Measurements from ENCODE around the gene PALM. TPM values are rescaled to one million over a fixed set of nuclear protein-coding genes. Genes with fewer than 3 reads are reported as not detected.

PALM gene
- total RNA-seq, 2 experiments from 2014 or later: not detected

DNA sequence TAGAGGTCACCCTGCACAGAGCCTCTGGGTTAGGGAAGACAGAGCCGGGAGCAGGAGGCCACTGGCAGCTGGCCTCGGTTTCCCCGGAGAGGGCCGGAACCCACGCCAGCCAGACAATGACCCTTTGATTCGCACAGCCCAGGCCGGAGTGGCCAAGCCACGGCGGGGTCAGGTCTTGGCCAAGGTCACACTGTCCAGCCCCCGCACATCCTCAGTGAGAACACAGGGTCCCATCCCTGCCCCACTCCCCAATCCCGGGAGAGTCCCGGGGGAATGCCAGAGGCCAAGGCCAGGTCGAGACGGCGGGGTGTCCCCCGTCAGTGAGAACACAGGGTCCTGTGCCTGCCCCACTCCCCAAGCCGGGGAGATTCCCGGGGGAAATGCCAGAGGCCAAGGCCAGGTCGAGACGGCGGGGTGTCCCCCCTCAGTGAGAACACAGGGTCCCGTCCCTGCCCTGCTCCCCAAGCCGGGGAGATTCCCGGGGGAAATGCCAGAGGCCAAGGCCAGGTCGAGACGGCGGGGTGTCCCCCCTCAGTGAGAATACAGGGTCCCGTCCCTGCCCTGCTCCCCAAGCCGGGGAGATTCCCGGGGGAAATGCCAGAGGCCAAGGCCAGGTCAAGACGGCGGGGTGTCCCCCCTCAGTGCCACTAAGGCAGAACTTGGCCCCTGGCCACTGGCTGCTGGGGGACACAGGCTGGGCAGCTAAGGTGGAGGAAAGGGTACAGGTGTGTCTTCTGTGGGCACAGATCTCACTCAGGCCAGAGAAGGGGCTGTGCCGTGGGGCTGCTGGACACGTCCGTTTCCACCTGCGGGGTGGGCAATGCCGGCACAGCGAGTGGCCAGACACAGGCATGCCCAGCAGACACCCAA is 34.2 kb upstream of the PALM start:
- H3K4me3 Mint-ChIP-seq: no peak overlapping the region
- ChIA-PET POLR2A (no interaction called here), CTCF (interaction anchor here (0.6 kb wide), 1 partner anchor 9 kb away, joined by 3 read pairs; no protein-coding TSS in a partner anchor)
- H3K4me1 Mint-ChIP-seq: peaks cover 5% of the 10 kb centered on the region
- H3K27ac Mint-ChIP-seq: no peak overlapping the region
- no peaks in the 10 kb centered on the region for H3K9me3 Mint-ChIP-seq
- H3K36me3 Mint-ChIP-seq (ENCODE audit: low read depth): no peaks in the 10 kb centered on the region
- peaks cover 20% of the 10 kb centered on the region for H3K27me3 Mint-ChIP-seq
- no peak for DNase-seq

DNA sequence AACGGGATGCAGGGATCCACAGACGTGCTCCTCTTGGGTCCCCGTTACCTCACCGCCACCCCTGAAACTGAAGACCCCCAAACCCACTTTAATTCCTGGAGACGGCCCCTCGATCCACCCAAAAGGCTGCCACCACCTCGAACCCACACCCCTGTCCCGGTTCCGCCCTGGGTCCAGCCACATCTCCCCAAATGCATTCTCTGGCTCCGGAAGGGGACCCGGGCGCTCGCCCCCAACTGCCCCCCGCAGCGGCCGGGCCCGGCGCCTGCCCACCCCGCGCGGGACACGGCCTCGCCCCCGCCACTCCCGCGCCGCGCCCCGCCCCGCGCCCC is 32.8 kb upstream of the PALM start:
- H3K36me3 Mint-ChIP-seq (ENCODE audit: low read depth): no peaks in the 10 kb centered on the region
- peaks cover 18% of the 10 kb centered on the region for H3K27me3 Mint-ChIP-seq
- ChIA-PET CTCF (interaction anchor here (0.6 to 1.6 kb wide), 2 partner anchors 165 to 188 kb away, joined by 3 read pairs; no protein-coding TSS in a partner anchor), POLR2A (interaction anchor here (0.7 to 1.2 kb wide), 2 partner anchors 8 to 13 kb away, joined by 3 read pairs; partner anchors contain the start of gene RNF126)
- no peaks in the 10 kb centered on the region for H3K9me3 Mint-ChIP-seq
- H3K4me1 Mint-ChIP-seq: peaks cover 7% of the 10 kb centered on the region
- no peak for DNase-seq
- H3K27ac Mint-ChIP-seq: no peak overlapping the region
- no peak overlapping the region for H3K4me3 Mint-ChIP-seq

DNA sequence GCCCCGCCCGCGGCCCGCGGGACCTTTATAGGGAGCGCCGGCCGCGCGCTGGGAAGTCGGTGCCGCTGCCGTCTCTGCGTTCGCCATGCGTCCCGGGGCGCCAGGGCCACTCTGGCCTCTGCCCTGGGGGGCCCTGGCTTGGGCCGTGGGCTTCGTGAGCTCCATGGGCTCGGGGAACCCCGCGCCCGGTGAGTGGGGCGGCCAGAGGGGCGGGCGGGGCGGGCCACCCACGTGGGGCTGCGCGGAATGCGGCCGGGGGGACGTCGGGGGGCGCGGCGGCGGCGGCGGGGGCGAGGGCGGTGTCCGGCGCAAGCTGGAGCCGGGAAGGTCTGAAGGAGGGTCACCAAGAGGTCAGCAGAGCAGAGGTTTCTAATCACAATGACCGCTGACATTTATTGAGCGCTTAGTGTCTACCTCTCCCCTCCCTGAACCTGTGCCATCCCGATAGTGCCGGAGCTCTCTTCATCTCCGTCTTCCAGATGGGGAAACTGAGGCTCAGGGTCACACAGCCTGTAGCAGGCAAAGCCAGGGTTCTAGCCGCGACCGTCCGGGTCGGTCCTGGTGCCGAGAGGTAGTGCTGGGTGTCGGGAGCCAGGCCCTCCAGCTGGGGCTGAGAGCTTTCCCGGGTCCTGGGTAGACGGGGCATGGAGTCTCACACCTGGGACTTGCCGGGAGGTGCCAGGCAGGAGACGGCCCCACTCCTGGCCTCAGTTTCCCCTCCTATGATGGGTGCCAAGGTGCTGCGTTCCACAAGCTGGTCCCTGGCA is 32.2 kb upstream of the PALM start, which contains the start of gene FSTL3:
Gene FSTL3 (plus strand): TSS at position 54 of the 767 bp plus-strand sequence. CDS start 32 bp downstream, at position 86.
- ChIA-PET POLR2A (interaction anchor here (0.7 to 2.1 kb wide), 3 partner anchors 8 to 13 kb away, joined by 3 to 11 read pairs (median 3); partner anchors contain the start of gene RNF126), CTCF (interaction anchor here (0.6 to 1.6 kb wide), 3 partner anchors 58 to 187 kb away, joined by 3 to 4 read pairs (median 3); no protein-coding TSS in a partner anchor)
- peaks cover 7% of the 10 kb centered on the region for H3K4me1 Mint-ChIP-seq
- peaks cover 18% of the 10 kb centered on the region for H3K27me3 Mint-ChIP-seq
- H3K36me3 Mint-ChIP-seq (ENCODE audit: low read depth): no peaks in the 10 kb centered on the region
- no peak for DNase-seq
- no peaks in the 10 kb centered on the region for H3K9me3 Mint-ChIP-seq
- H3K27ac Mint-ChIP-seq: no peak within 1 kb of the TSS
- H3K4me3 Mint-ChIP-seq: no peak within 1 kb of the TSS

- CTCF ChIA-PET: interaction anchor here (1.1 kb wide), 1 partner anchor 57 kb away, joined by 4 read pairs; no protein-coding TSS in a partner anchor
Measured at GRCh38 chr19:677201-677600, 31.5 kb upstream of the PALM start.

DNA sequence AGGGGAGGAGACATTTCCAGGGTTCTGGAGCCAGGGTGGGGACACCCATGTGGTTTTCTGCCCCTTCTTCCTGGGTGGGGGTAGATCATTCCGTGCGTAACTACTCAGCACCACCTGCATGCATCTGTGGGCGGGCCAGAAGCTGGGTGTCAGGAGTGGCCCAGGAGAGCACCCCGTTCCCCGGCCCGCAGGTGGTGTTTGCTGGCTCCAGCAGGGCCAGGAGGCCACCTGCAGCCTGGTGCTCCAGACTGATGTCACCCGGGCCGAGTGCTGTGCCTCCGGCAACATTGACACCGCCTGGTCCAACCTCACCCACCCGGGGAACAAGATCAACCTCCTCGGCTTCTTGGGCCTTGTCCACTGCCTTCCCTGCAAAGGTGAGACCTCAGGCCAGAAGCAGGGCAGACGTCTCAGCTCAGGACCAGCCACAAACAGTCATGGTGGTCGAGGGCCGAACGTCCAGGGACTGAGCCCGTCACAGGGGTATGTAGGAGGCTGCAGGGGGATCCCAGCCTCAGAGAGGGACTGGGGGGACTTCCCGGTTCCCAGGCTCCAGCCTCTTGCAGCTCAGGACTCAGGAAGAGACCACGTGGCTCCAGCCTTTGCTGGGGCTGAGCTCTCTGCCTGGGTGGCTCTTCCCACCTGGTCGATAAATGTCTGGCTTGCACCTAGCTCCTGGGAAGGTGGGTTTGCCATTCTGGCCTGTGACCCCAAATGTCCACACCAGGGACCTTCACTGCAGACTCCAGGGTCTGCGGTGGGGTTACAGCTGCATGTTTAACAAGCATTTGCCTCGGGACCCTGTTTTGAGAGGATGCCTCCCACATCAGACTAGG is 30.9 kb upstream of the PALM start:
- H3K4me3 Mint-ChIP-seq: no peak overlapping the region
- peaks cover 18% of the 10 kb centered on the region for H3K27me3 Mint-ChIP-seq
- DNase-seq: no peak
- ChIA-PET CTCF (interaction anchor here (1.1 kb wide), 1 partner anchor 57 kb away, joined by 4 read pairs; no protein-coding TSS in a partner anchor), POLR2A (interaction anchor here (2.1 kb wide), 1 partner anchor 14 kb away, joined by 11 read pairs; the partner anchor contains the start of gene RNF126)
- H3K9me3 Mint-ChIP-seq: no peaks in the 10 kb centered on the region
- no peaks in the 10 kb centered on the region for H3K36me3 Mint-ChIP-seq (ENCODE audit: low read depth)
- H3K27ac Mint-ChIP-seq: no peak overlapping the region
- H3K4me1 Mint-ChIP-seq: peaks cover 7% of the 10 kb centered on the region

More at GRCh38 chr19:677201-677600, 31.5 kb upstream of the PALM start:
- no peaks in the 10 kb centered on the region for H3K9me3 Mint-ChIP-seq
- POLR2A ChIA-PET: interaction anchor here (1.2 to 2.1 kb wide), 2 partner anchors 9 to 14 kb away, joined by 3 to 11 read pairs; partner anchors contain the start of gene RNF126
- H3K27ac Mint-ChIP-seq: no peak overlapping the region
- H3K36me3 Mint-ChIP-seq (ENCODE audit: low read depth): no peaks in the 10 kb centered on the region
- no peak for DNase-seq
- H3K4me3 Mint-ChIP-seq: no peak overlapping the region
- H3K4me1 Mint-ChIP-seq: peaks cover 7% of the 10 kb centered on the region
- peaks cover 18% of the 10 kb centered on the region for H3K27me3 Mint-ChIP-seq

DNA sequence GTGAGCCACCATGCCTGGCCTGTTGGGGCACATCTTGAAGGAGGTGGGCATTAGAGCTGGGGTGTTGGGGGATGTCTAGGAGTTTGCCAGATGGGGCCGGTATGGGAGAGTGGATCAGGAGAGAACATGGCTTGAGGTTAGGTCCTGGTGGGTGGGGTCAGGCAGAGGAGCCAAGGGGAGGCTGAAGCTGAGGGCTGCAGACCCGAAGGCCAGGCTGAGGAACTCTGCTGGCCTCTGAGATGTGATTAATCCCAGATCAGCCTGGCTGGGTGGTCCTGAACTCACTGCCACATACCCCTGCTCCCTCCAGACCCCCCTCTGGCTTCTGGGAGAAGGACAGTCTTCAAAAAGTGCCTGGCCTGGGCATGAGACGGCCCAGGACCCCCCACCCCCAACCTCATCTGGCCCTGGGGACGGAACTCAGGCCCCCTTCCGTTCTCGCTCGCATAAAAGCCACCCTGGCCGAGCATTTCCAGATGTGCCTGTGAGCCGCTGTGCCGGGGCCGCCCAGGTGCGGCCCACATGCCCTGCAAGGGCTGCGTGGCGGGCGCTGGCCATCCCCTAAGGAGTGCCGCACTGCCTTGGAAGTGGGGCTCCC is 29.8 kb upstream of the PALM start:
- H3K27me3 Mint-ChIP-seq: peaks cover 14% of the 10 kb centered on the region
- DNase-seq: no peak
- H3K9me3 Mint-ChIP-seq: no peaks in the 10 kb centered on the region
- peaks cover 7% of the 10 kb centered on the region for H3K4me1 Mint-ChIP-seq
- ChIA-PET CTCF (interaction anchor here (0.9 kb wide), 1 partner anchor 16 kb away, joined by 3 read pairs; the partner anchor contains the start of gene RNF126), POLR2A (interaction anchor here (1.0 to 2.8 kb wide), 3 partner anchors 16 to 61 kb away, joined by 3 to 18 read pairs (median 11); partner anchors contain the start of gene RNF126)
- no peak overlapping the region for H3K27ac Mint-ChIP-seq
- H3K36me3 Mint-ChIP-seq (ENCODE audit: low read depth): no peaks in the 10 kb centered on the region
- peak overlapping the region; percentile 58 for H3K4me3 Mint-ChIP-seq

DNA sequence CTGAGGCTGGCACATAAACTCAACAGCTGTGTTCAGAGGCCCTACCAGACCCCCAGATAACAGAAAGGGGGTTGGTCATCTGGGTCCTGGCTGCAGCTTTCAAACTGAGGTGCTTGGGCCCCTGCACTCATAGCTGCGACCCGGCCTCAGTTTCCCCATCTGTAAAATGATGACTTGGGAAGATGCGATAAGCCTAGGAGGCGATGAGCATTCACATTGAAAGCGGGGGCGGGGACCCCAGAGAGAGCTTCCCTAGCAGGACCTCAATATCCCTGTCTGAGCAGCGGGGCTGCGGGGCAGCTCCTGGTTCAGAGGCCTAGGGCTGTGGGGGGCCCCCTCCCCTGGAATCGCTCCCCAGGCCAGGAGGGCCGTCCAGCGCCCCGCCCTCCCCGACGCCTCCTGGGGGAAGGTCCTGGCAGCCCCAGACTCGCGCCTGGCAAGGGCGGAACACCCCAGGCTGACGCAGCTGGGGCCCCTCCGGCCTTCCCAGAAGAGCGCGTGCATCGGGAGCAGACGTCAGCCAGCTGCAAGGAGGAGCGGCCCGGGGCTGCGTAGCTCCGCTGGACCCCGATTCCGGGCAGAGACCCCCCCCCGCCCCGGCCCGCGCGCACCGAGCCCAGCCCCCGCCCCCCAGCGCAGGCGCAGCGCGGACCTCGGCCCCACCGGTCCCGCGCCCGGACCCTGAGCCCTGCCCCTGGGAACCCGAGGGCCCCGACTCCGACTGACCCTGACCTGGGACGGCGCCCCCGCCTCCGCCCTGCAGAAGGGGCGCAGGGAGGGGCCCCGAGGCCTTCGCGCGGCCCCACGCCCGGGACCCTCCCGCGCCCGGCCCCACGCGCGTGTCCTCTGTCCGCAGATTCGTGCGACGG is 29.1 kb upstream of the PALM start:
- peak; percentile 41 for DNase-seq

DNA sequence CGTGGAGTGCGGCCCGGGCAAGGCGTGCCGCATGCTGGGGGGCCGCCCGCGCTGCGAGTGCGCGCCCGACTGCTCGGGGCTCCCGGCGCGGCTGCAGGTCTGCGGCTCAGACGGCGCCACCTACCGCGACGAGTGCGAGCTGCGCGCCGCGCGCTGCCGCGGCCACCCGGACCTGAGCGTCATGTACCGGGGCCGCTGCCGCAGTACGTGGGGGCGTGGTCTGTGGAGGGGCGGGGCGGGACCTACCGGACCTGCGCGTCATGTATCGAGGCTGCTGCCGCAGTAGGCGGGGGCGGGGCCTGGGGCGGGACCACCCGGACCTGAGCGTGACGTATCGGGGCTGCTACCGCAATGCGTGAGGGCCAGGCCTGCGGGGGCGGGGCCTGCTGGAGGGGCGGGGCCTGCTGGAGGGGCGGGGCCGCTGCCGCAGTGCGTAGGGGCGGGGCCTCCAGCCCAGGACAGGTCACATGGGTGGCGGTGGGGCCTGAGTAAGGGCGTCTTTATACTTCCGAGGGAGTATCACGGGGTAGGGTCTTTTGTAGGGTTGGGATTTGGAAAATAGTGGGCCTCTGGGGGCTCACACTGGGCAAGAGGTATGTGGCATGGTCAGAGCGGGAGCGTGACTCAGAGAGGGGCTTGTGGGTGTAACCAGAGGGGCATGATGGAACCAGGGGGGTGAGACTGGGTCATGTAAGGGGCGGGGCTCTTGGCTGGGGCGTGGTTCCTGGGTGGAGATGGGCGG is 28.3 kb upstream of the PALM start:
- Mint-ChIP-seq H3K27me3 (peaks cover 8% of the 10 kb centered on the region), H3K27ac (peak overlapping the region; percentile 99), H3K9me3 (no peaks in the 10 kb centered on the region), H3K36me3 (ENCODE audit: low read depth) (no peaks in the 10 kb centered on the region), H3K4me3 (peak overlapping the region; percentile 82), H3K4me1 (peaks cover 4% of the 10 kb centered on the region)
- ChIA-PET CTCF (interaction anchor here (0.6 kb wide), 1 partner anchor 17 kb away, joined by 6 read pairs; the partner anchor contains the start of gene RNF126), POLR2A (interaction anchor here (0.8 to 2.8 kb wide), 5 partner anchors 11 to 174 kb away, joined by 3 to 18 read pairs (median 4); partner anchors contain the start of gene RNF126)
- DNase-seq: peak; percentile 100

More for the DNA sequence above, 29.1 kb upstream of the PALM start:
- H3K27ac Mint-ChIP-seq: peak overlapping the region; percentile 52
- ChIA-PET CTCF (interaction anchor here (0.6 to 0.9 kb wide), 2 partner anchors 16 to 17 kb away, joined by 3 to 6 read pairs; partner anchors contain the start of gene RNF126), POLR2A (interaction anchor here (0.8 to 2.8 kb wide), 4 partner anchors 10 to 60 kb away, joined by 3 to 18 read pairs (median 7); partner anchors contain the start of gene RNF126)
- H3K27me3 Mint-ChIP-seq: peaks cover 14% of the 10 kb centered on the region
- peak overlapping the region; percentile 82 for H3K4me3 Mint-ChIP-seq
- H3K4me1 Mint-ChIP-seq: peaks cover 7% of the 10 kb centered on the region
- H3K9me3 Mint-ChIP-seq: no peaks in the 10 kb centered on the region
- no peaks in the 10 kb centered on the region for H3K36me3 Mint-ChIP-seq (ENCODE audit: low read depth)

DNA sequence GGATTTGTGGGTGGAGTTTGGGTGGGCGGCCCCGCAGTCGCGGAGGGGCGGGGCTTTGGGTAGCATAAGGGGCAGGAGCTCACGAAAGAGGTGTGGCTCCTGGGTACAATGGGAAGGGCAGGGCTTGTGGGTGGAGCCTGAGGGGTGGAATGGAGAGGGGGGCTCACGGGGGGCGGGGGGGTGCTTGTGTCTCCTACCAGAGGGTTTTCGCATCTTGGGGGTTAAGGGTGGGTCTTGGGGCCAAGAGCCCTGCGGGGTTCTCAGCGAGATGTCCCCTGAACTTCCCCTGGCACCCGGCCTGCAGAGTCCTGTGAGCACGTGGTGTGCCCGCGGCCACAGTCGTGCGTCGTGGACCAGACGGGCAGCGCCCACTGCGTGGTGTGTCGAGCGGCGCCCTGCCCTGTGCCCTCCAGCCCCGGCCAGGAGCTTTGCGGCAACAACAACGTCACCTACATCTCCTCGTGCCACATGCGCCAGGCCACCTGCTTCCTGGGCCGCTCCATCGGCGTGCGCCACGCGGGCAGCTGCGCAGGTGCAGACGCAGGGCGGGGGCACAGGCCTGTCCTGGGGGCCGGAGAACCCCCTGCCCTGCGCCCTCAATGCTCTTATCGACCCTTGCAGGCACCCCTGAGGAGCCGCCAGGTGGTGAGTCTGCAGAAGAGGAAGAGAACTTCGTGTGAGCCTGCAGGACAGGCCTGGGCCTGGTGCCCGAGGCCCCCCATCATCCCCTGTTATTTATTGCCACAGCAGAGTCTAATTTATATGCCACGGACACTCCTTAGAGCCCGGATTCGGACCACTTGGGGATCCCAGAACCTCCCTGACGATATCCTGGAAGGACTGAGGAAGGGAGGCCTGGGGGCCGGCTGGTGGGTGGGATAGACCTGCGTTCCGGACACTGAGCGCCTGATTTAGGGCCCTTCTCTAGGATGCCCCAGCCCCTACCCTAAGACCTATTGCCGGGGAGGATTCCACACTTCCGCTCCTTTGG is 27.4 kb upstream of the PALM start:
- Mint-ChIP-seq H3K4me3 (peak overlapping the region; percentile 82), H3K9me3 (no peaks in the 10 kb centered on the region), H3K27ac (peak overlapping the region; percentile 99), H3K4me1 (peaks cover 4% of the 10 kb centered on the region), H3K27me3 (peaks cover 4% of the 10 kb centered on the region), H3K36me3 (ENCODE audit: low read depth) (no peaks in the 10 kb centered on the region)
- POLR2A ChIA-PET: interaction anchor here (1.2 to 2.8 kb wide), 2 partner anchors 18 to 175 kb away, joined by 4 to 11 read pairs; partner anchors contain the start of gene RNF126
- no peak for DNase-seq
- CTCF ChIA-PET: no interaction called here

Data from activated CD4-positive, alpha-beta memory T cell treated with anti-CD3 and anti-CD28 coated beads, Interleukin-2, amount 10 ng/mL, durations not matched to agents 7 days and 5 days (primary cell).